ENCODE measurements around the gene EPHA4.

The EPHA4 gene

GRCh38 chr2:221505605-221506004 is 66.5 kb downstream of the EPHA4 start:
- H3K27ac ChIP-seq = no peak overlapping the region
- TF ChIP-seq ZFX (IDR thresholded peaks at IDR 0.05; ENCODE audit: borderline replicate concordance) (no peak), CTCF (IDR thresholded peaks at IDR 0.05) (no peak)

- no peak for TF ChIP-seq ZFX (IDR thresholded peaks at IDR 0.05; ENCODE audit: borderline replicate concordance)
- no peak for TF ChIP-seq CTCF (IDR thresholded peaks at IDR 0.05)
These were observed 67.2 kb downstream of the EPHA4 start for GRCh38 chr2:221504905-221505304.

GRCh38 chr2:221503965-221504364 is 68.1 kb downstream of the EPHA4 start:
- no peak overlapping the region for H3K27ac ChIP-seq
- TF ChIP-seq ZFX (IDR thresholded peaks at IDR 0.05; ENCODE audit: borderline replicate concordance) = no peak
- no peak for TF ChIP-seq CTCF (IDR thresholded peaks at IDR 0.05)

More at GRCh38 chr2:221504905-221505304, 67.2 kb downstream of the EPHA4 start:
- H3K27ac ChIP-seq = no peak overlapping the region

GRCh38 chr2:221502270-221503010 is 69.7 kb downstream of the EPHA4 start:
- no peak overlapping the region for H3K27ac ChIP-seq
- TF ChIP-seq CTCF (IDR thresholded peaks at IDR 0.05) (no peak), ZFX (IDR thresholded peaks at IDR 0.05; ENCODE audit: borderline replicate concordance) (no peak)

- TF ChIP-seq CTCF (IDR thresholded peaks at IDR 0.05) = no peak
- TF ChIP-seq ZFX (IDR thresholded peaks at IDR 0.05; ENCODE audit: borderline replicate concordance) = no peak
- no peak overlapping the region for H3K27ac ChIP-seq
These were observed 70.2 kb downstream of the EPHA4 start for GRCh38 chr2:221501883-221502269.

GRCh38 chr2:221501210-221501882 is 70.8 kb downstream of the EPHA4 start:
- TF ChIP-seq ZFX (IDR thresholded peaks at IDR 0.05; ENCODE audit: borderline replicate concordance) (no peak), CTCF (IDR thresholded peaks at IDR 0.05) (no peak)
- no peak overlapping the region for H3K27ac ChIP-seq

Measured in 22Rv1 (cell line).